DND-41 (cell line): Measurements from ENCODE around the gene CHM.

Source experiments
- ATAC-seq: fragments of 200-7000 bp; cut with Tn5 transposase; 3 replicates; pipeline ENCODE4 v1.9.1; 2021; ENCODE audit warnings: low read depth; ENCODE audit not compliant: insufficient read depth
- DNase-seq: peaks from one replicate; pipeline ENCODE4 v3.0.0-alpha.2; 2020
- H2AFZ ChIP-seq: 2 replicates; pipeline ENCODE4 v1.6.0; 2012; ENCODE audit warnings: low read depth, low read length
- H3K27ac ChIP-seq: 2 replicates; pipeline ENCODE4 v1.5.1; 2012; ENCODE audit warnings: low read length, inconsistent platforms
- H3K27me3 ChIP-seq: fragments of 200-600 bp; sonication (generic); 2 replicates; pipeline ENCODE4 v1.6.0; 2012; ENCODE audit warnings: low read length, mild to moderate bottlenecking, inconsistent platforms; ENCODE audit not compliant: insufficient read depth, poor library complexity
- H3K36me3 ChIP-seq: 2 replicates; pipeline ENCODE4 v1.5.1; 2012; ENCODE audit warnings: low read length, inconsistent platforms; ENCODE audit not compliant: insufficient read depth
- H3K4me1 ChIP-seq: 2 replicates; pipeline ENCODE4 v1.5.1; 2012; ENCODE audit warnings: mild to moderate bottlenecking, low read length; ENCODE audit not compliant: insufficient read depth
- H3K4me2 ChIP-seq: 2 replicates; pipeline ENCODE4 v1.6.0; 2012; ENCODE audit warnings: mild to moderate bottlenecking, moderate library complexity, low read length, inconsistent platforms; ENCODE audit not compliant: insufficient read depth
- H3K4me3 ChIP-seq, 2 experiments: fragments of 200-600 bp in 1 of 2; shearing (Covaris generic) in 1 of 2; 2 replicates each; pipeline ENCODE4 v1.5.1; 2012 to 2016; ENCODE audit warnings: inconsistent platforms in 2 of 2, low read length in 2 of 2, mild to moderate bottlenecking in 2 of 2, low read depth in 1 of 2, moderate library complexity in 1 of 2
- H3K79me2 ChIP-seq: 2 replicates; pipeline ENCODE4 v1.6.0; 2012; ENCODE audit warnings: low read length, inconsistent platforms; ENCODE audit not compliant: insufficient read depth
- H3K9ac ChIP-seq: 2 replicates; pipeline ENCODE4 v1.6.0; 2012; ENCODE audit warnings: low read depth, mild to moderate bottlenecking, inconsistent platforms, low read length, moderate library complexity
- H3K9me3 ChIP-seq: 2 replicates; pipeline ENCODE4 v1.5.1; 2012; ENCODE audit warnings: low read length, moderate library complexity, mild to moderate bottlenecking, inconsistent platforms; ENCODE audit not compliant: insufficient read depth, severe bottlenecking
- H4K20me1 ChIP-seq: 2 replicates; pipeline ENCODE4 v1.6.0; 2012; ENCODE audit warnings: low read length; ENCODE audit not compliant: insufficient read depth
- CTCF ChIP-seq: IDR thresholded peaks from 2 replicates; pipeline ENCODE4 v1.5.1; 2012; ENCODE audit warnings: borderline replicate concordance, low read length, moderate library complexity, mild to moderate bottlenecking; ENCODE audit not compliant: poor library complexity, severe bottlenecking; ENCODE audit errors: extremely low read depth
- EZH2 ChIP-seq: IDR thresholded peaks from 3 replicates; pipeline ENCODE4 v1.6.1; 2012; ENCODE audit warnings: borderline replicate concordance, low read depth, mild to moderate bottlenecking, moderate library complexity, low read length, inconsistent platforms; ENCODE audit not compliant: severe bottlenecking

CHM gene

GRCh38 chrX:85994797-85995196 is 52.6 kb downstream of the CHM start:
- ATAC-seq (no peak), DNase-seq (no peak)
- Histone ChIP-seq H3K4me1 (no peaks in the 10 kb centered on the region), H3K4me2 (no peak overlapping the region), H3K27me3 (no peaks in the 10 kb centered on the region), H3K27ac (no peak overlapping the region), H3K9me3 (no peaks in the 10 kb centered on the region), H3K4me3 (no peak overlapping the region), H3K36me3 (no peaks in the 10 kb centered on the region), H3K9ac (no peak overlapping the region), H4K20me1 (no peaks in the 10 kb centered on the region), H3K79me2 (peaks cover 33% of the 10 kb centered on the region; the same call in 1 of the 2 replicates), H2AFZ (no peak overlapping the region)
- TF ChIP-seq EZH2: no peak
- TF ChIP-seq CTCF: no peak

- no peak overlapping the region for H3K4me3 ChIP-seq
- no peaks in the 10 kb centered on the region for H3K36me3 ChIP-seq
- no peaks in the 10 kb centered on the region for H3K27me3 ChIP-seq
- no peak overlapping the region for H3K27ac ChIP-seq
- H3K79me2 ChIP-seq: peaks cover 35% of the 10 kb centered on the region; the same call in 1 of the 2 replicates
- H3K9me3 ChIP-seq: no peaks in the 10 kb centered on the region
- H3K4me2 ChIP-seq: no peak overlapping the region
- no peak overlapping the region for H3K9ac ChIP-seq
- no peaks in the 10 kb centered on the region for H3K4me1 ChIP-seq
- H2AFZ ChIP-seq: no peak overlapping the region
- no peak for ATAC-seq
- DNase-seq: no peak
- TF ChIP-seq EZH2: no peak
- TF ChIP-seq CTCF: no peak
- no peaks in the 10 kb centered on the region for H4K20me1 ChIP-seq
Measured at GRCh38 chrX:85994228-85994627, 53.1 kb downstream of the CHM start.

GRCh38 chrX:85993539-85994197 is 53.7 kb downstream of the CHM start:
- H3K4me2 ChIP-seq: no peak overlapping the region
- no peak overlapping the region for H3K4me3 ChIP-seq
- no peak for DNase-seq
- no peaks in the 10 kb centered on the region for H3K4me1 ChIP-seq
- no peaks in the 10 kb centered on the region for H3K9me3 ChIP-seq
- peaks cover 41% of the 10 kb centered on the region; the same call in 1 of the 2 replicates for H3K79me2 ChIP-seq
- H3K9ac ChIP-seq: no peak overlapping the region
- no peak for TF ChIP-seq EZH2
- TF ChIP-seq CTCF: no peak
- no peak overlapping the region for H2AFZ ChIP-seq
- H4K20me1 ChIP-seq: no peaks in the 10 kb centered on the region
- no peak overlapping the region for H3K27ac ChIP-seq
- ATAC-seq: no peak
- H3K36me3 ChIP-seq: no peaks in the 10 kb centered on the region
- H3K27me3 ChIP-seq: no peaks in the 10 kb centered on the region

GRCh38 chrX:85992811-85993229 is 54.5 kb downstream of the CHM start:
- Histone ChIP-seq H3K27me3 (no peaks in the 10 kb centered on the region), H3K27ac (no peak overlapping the region), H3K4me2 (no peak overlapping the region), H4K20me1 (no peaks in the 10 kb centered on the region), H2AFZ (no peak overlapping the region), H3K9me3 (no peaks in the 10 kb centered on the region), H3K4me1 (no peaks in the 10 kb centered on the region), H3K9ac (no peak overlapping the region), H3K36me3 (no peaks in the 10 kb centered on the region), H3K79me2 (peaks cover 36% of the 10 kb centered on the region; the same call in 1 of the 2 replicates), H3K4me3 (no peak overlapping the region)
- DNase-seq (no peak), ATAC-seq (no peak)
- TF ChIP-seq EZH2 (no peak), CTCF (no peak)
